Endothelial cell of umbilical vein (primary cell): ENCODE measurements around the gene SPG7. TPM values are rescaled to one million over a fixed set of nuclear protein-coding genes. Genes with fewer than 3 reads are reported as not detected.
A peak's percentile ranks its signal among the peaks of the same experiment; 100 is the strongest.

Experiments
- BruUV-seq: library from RNA; stranded (reverse); fragments of 400-500 nt; replicated peaks from 2 replicates; lab custom pipeline; 2021; lab: Mats Ljungman, UMichigan
- CTCF ChIA-PET: fragments of 300-600, 350-600 bp; sonication (Branson Sonifier 250); formaldehyde crosslinking; loops from one replicate; lab custom pipeline; 2021; ENCODE audit warnings: antibody characterized with exemption, inconsistent platforms; lab: Charles Lee
- POLR2A ChIA-PET: fragments of 300-600, 350-600 bp; sonication (Branson Sonifier 250); formaldehyde crosslinking; loops from one replicate; lab custom pipeline; 2021; ENCODE audit warnings: antibody characterized with exemption, inconsistent platforms; lab: Charles Lee
- DNase-seq: peaks from one replicate; pipeline ENCODE4 v3.0.0-alpha.2; 2011; ENCODE audit warnings: low read depth, low spot score
- FAIRE-seq: peaks from 2 replicates; lab custom pipeline; 2011; peaks lifted over from hg19 to GRCh38; lab: Jason Lieb, UNC
- H2AFZ ChIP-seq: 2 replicates; pipeline ENCODE4 v1.6.0; 2012; ENCODE audit warnings: low read depth, low read length, control low read depth, inconsistent platforms
- H3K27ac ChIP-seq: 2 replicates; pipeline ENCODE4 v1.5.1; 2011; ENCODE audit warnings: low read depth, mild to moderate bottlenecking, control low read depth, low read length, moderate library complexity; ENCODE audit not compliant: insufficient read depth
- H3K27me3 ChIP-seq, 2 experiments: 2 replicates each; pipeline versions ENCODE4 v1.6.0 to v1.6.1; 2011; ENCODE audit warnings: low read length in 2 of 2, mixed read lengths in 1 of 2; ENCODE audit not compliant: control insufficient read depth in 2 of 2, insufficient read depth in 2 of 2
- H3K36me3 ChIP-seq, 2 experiments: 2 replicates in 1 of 2; 3 replicates in 1 of 2; pipeline ENCODE4 v1.5.1; 2011; ENCODE audit warnings: low read length in 2 of 2, mild to moderate bottlenecking in 1 of 2, moderate library complexity in 1 of 2; ENCODE audit not compliant: control insufficient read depth in 2 of 2, insufficient read depth in 2 of 2; ENCODE audit errors: extremely low read depth in 1 of 2
- H3K4me1 ChIP-seq: 3 replicates; pipeline ENCODE4 v1.5.1; 2011; ENCODE audit warnings: mild to moderate bottlenecking, low read length; ENCODE audit not compliant: control insufficient read depth, insufficient read depth; ENCODE audit errors: extremely low read depth
- H3K4me2 ChIP-seq: 2 replicates; pipeline ENCODE4 v1.6.1; 2011; ENCODE audit warnings: low read length, control low read depth, mixed read lengths; ENCODE audit not compliant: insufficient read depth
- H3K4me3 ChIP-seq, 3 experiments: fragments of 200-600 bp in 1 of 3; sonication (generic), shearing (Covaris generic) in 1 of 3; replicated peaks in 1 of 3; 2 replicates each; pipeline ENCODE4 v1.5.1; 2011 to 2016; ENCODE audit warnings: control low read depth in 3 of 3, low read length in 3 of 3, mild to moderate bottlenecking in 2 of 3, inconsistent platforms in 1 of 3, low read depth in 1 of 3, moderate library complexity in 1 of 3; ENCODE audit not compliant: insufficient read depth in 1 of 3
- H3K79me2 ChIP-seq: 2 replicates; pipeline ENCODE4 v1.6.0; 2012; ENCODE audit warnings: low read length, inconsistent platforms; ENCODE audit not compliant: control insufficient read depth, insufficient read depth
- H3K9ac ChIP-seq: replicated peaks from 2 replicates; pipeline ENCODE3; 2011; ENCODE audit warnings: low read length, control low read depth; ENCODE audit not compliant: insufficient read depth; ENCODE audit errors: extremely low read depth
- H3K9me1 ChIP-seq: replicated peaks from 3 replicates; pipeline ENCODE4 v1.6.0; 2011; ENCODE audit warnings: mild to moderate bottlenecking, low read length; ENCODE audit not compliant: control insufficient read depth, insufficient read depth; ENCODE audit errors: extremely low read depth
- H3K9me3 ChIP-seq: replicated peaks from 2 replicates; pipeline ENCODE4 v1.5.1; 2012; ENCODE audit warnings: low read length, inconsistent platforms; ENCODE audit not compliant: control insufficient read depth, insufficient read depth
- H4K20me1 ChIP-seq: replicated peaks from 2 replicates; pipeline ENCODE3; 2011; ENCODE audit warnings: mild to moderate bottlenecking, low read length; ENCODE audit not compliant: control insufficient read depth, insufficient read depth; ENCODE audit errors: extremely low read depth
- CTCF ChIP-seq, 2 donors: IDR thresholded peaks; 1 replicate in 1 of 2; 2 replicates in 1 of 2; pipeline ENCODE4 v1.5.1; 2011; ENCODE audit warnings: low read length in 2 of 2, mild to moderate bottlenecking in 2 of 2, moderate library complexity in 2 of 2, control low read depth in 1 of 2, inconsistent platforms in 1 of 2, low read depth in 1 of 2; ENCODE audit not compliant: insufficient read depth in 1 of 2; ENCODE audit errors: extremely low read depth in 1 of 2
- FOS ChIP-seq: IDR thresholded peaks from 2 replicates; pipeline ENCODE4 v1.6.1; 2011; ENCODE audit warnings: mild to moderate bottlenecking, low read length, moderate library complexity, borderline replicate concordance; ENCODE audit not compliant: insufficient read depth
- MAX ChIP-seq: IDR thresholded peaks from 2 replicates; pipeline ENCODE4 v1.6.1; 2011; ENCODE audit not compliant: insufficient read depth, insufficient read length
- POLR2A ChIP-seq: IDR thresholded peaks from 2 replicates; pipeline ENCODE4 v1.6.1; 2012; ENCODE audit warnings: low read depth, mild to moderate bottlenecking, control low read depth, low read length
- POLR2AphosphoS5 ChIP-seq: IDR thresholded peaks from 2 replicates; pipeline ENCODE4 v1.6.1; 2012; ENCODE audit warnings: low read depth, mild to moderate bottlenecking, control low read depth, low read length, moderate library complexity; ENCODE audit not compliant: insufficient read depth
- dilution Hi-C: fragments of 300-500 bp; cut with MboI; formaldehyde crosslinking; loops from one replicate; pipeline ENCODE4 v1.15.0; 2019; ENCODE audit warnings: low sequenced_read_pairs; ENCODE audit not compliant: extremely low pct_ligation_motif_present
- intact Hi-C: fragments of 100-400 bp; cut with micrococcal nuclease; formaldehyde crosslinking; loops from one replicate; pipeline ENCODE4 v1.10.0; 2022
- polyA plus RNA-seq, 4 experiments: library from polyadenylated mRNA; depleted of rRNA in 3 of 4; stranded (reverse) in 3 of 4; unstranded in 1 of 4; fragments of >200 nt; gene quantifications; 2 replicates each; pipeline versions ENCODE4 v1.2.1 to v1.2.3, GENCODE V29; 2011 to 2012; ENCODE audit warnings: missing spikeins in 1 of 4
- total RNA-seq: library from RNA; stranded (reverse); gene quantifications from 2 replicates; pipeline ENCODE4 v1.2.3, GENCODE V29; 2021

SPG7 gene
- total and polyA plus RNA-seq, 2 donors (not counting 3 experiments of a cell fraction or from before 2014, with no cell fraction given), result 90.2 to 146 TPM

- Histone ChIP-seq H2AFZ (no peak overlapping the region), H3K9me1 (no peaks in the 10 kb centered on the region), H3K4me3 (peak overlapping the region; percentile 73 to 83 (median 81)), H4K20me1 (peaks cover 10% of the 10 kb centered on the region), H3K4me1 (peaks cover 23% of the 10 kb centered on the region), H3K4me2 (peak overlapping the region; percentile 94), H3K27me3 (no peaks in the 10 kb centered on the region), H3K9ac (peak overlapping the region; percentile 74), H3K9me3 (no peaks in the 10 kb centered on the region), H3K36me3 (peaks cover 0 to 2% of the 10 kb centered on the region in 2 experiments), H3K79me2 (peaks cover 67% of the 10 kb centered on the region), H3K27ac (peak overlapping the region; percentile 42)
- ChIA-PET CTCF (interaction anchor here (0.6 to 2.8 kb wide), 12 partner anchors 15 to 272 kb away, joined by 3 to 12 read pairs (median 4); partner anchors contain the start of genes SPG7 and ZNF778), POLR2A (interaction anchor here (0.9 kb wide), 1 partner anchor 78 kb away, joined by 5 read pairs; no protein-coding TSS in a partner anchor)
- peak; percentile 88 for DNase-seq
- dilution Hi-C loops, result no loop called here
- no TSS peak for BruUV-seq
- FAIRE-seq, result peak; percentile 87
- TF ChIP-seq MAX (peak; percentile 51), CTCF (IDR thresholded peaks at IDR 0.05; ENCODE audit: extremely low read depth in 1 of 2, insufficient read depth in 1 of 2, low read depth in 1 of 2, low read length in 2 of 2) (peak in 1 of 2 donors; percentile 44), POLR2AphosphoS5 (peak; percentile 49), FOS (no peak), POLR2A (no peak)
- intact Hi-C loops, result loop anchor here (2.0 to 5.0 kb wide), 3 partner anchors 37 to 172 kb away; no protein-coding TSS in a partner anchor
Observed at GRCh38 chr16:89489040-89489897, 18.9 kb upstream of the SPG7 start.
